ENCODE data around the gene RXFP3. TPM values are rescaled to one million over a fixed set of nuclear protein-coding genes. Genes with fewer than 3 reads are reported as not detected.

The RXFP3 gene, protein sequence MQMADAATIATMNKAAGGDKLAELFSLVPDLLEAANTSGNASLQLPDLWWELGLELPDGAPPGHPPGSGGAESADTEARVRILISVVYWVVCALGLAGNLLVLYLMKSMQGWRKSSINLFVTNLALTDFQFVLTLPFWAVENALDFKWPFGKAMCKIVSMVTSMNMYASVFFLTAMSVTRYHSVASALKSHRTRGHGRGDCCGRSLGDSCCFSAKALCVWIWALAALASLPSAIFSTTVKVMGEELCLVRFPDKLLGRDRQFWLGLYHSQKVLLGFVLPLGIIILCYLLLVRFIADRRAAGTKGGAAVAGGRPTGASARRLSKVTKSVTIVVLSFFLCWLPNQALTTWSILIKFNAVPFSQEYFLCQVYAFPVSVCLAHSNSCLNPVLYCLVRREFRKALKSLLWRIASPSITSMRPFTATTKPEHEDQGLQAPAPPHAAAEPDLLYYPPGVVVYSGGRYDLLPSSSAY
- total RNA-seq (2014; rRNA removed; shearing (Covaris generic)) (not detected in 2 replicates), polyA plus RNA-seq (2016; fragmentation: Nextera tagmentation; extraction: Ambion mirVana) (not detected in 2 replicates)

DNA sequence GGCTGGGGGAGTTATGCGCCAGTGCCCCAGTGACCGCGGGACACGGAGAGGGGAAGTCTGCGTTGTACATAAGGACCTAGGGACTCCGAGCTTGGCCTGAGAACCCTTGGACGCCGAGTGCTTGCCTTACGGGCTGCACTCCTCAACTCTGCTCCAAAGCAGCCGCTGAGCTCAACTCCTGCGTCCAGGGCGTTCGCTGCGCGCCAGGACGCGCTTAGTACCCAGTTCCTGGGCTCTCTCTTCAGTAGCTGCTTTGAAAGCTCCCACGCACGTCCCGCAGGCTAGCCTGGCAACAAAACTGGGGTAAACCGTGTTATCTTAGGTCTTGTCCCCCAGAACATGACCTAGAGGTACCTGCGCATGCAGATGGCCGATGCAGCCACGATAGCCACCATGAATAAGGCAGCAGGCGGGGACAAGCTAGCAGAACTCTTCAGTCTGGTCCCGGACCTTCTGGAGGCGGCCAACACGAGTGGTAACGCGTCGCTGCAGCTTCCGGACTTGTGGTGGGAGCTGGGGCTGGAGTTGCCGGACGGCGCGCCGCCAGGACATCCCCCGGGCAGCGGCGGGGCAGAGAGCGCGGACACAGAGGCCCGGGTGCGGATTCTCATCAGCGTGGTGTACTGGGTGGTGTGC lies at the start of gene RXFP3:
RXFP3 (plus strand) TSS at position 6 of the 636 bp plus-strand sequence; CDS start at position 361, 355 bp downstream.
- no peak for TF ChIP-seq EZH2phosphoT487 (IDR thresholded peaks at IDR 0.05; ENCODE audit: insufficient read depth, low read depth)
- no peak for TF ChIP-seq EZH2 (IDR thresholded peaks at IDR 0.05; ENCODE audit: insufficient read depth, poor library complexity, severe bottlenecking)
- peak within 1 kb of the TSS; percentile 75 for H3K4me3 ChIP-seq
- peaks cover 51% of the 10 kb centered on the region for H3K27me3 ChIP-seq (replicated peaks; ENCODE audit: insufficient read depth)
- peak within 1 kb of the TSS; percentile 95 for H3K4me2 ChIP-seq (ENCODE audit: unreplicated experiment)
- no peaks in the 10 kb centered on the region for H3K36me3 ChIP-seq (ENCODE audit: low read depth)
- 15 to 18% methylated on average over 45 of the region's 45 CpGs for WGBS, 2 experiments (ENCODE audit: low coverage in 1 of 2, low lambda C conversion rate in 2 of 2, missing lambda C conversion rate in 2 of 2)
- no peaks in the 10 kb centered on the region for H3F3A ChIP-seq (ENCODE audit: insufficient read depth)
- peaks cover 7% of the 10 kb centered on the region for H3K4me1 ChIP-seq (ENCODE audit: insufficient read depth)
- peak within 1 kb of the TSS; percentile 66 for H2AFZ ChIP-seq
- in situ Hi-C loops (cut with MboI), result no loop called here
- no peaks in the 10 kb centered on the region for H4K20me1 ChIP-seq (ENCODE audit: insufficient read depth)
- H3K9ac ChIP-seq, result no peak within 1 kb of the TSS
- no peak within 1 kb of the TSS for H3K27ac ChIP-seq
- H3K9me3 ChIP-seq (ENCODE audit: low read depth), result no peaks in the 10 kb centered on the region
- no peaks in the 10 kb centered on the region for H3K79me2 ChIP-seq (ENCODE audit: insufficient read depth)
- no peaks in the 10 kb centered on the region for H3K9me2 ChIP-seq (ENCODE audit: insufficient read depth)
- peak; percentile 49 for DNase-seq

DNA sequence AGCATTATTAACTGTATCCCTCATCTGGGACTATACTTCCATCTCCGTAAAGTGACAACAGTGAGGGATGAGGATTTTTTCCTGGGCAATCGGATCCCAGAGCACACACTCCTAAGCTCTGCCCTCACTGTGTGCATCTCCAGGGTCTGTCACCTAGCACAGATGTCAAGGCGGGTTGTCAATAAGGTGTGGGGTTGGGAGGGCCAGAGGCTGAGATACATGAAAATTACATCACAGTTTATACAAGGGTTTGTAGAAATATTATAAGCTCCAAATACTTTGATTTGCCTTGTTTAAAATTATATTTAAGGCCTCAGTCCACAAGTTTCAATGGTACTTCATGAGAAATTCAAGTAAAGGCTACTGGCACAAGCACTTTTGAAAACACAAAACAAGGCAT lies 48.9 kb upstream of the RXFP3 start:
- H3K9ac ChIP-seq, result no peak overlapping the region
- H3K9me3 ChIP-seq (ENCODE audit: low read depth), result no peaks in the 10 kb centered on the region
- no peak overlapping the region for H2AFZ ChIP-seq
- H3K9me2 ChIP-seq (ENCODE audit: insufficient read depth), result no peaks in the 10 kb centered on the region
- in situ Hi-C loops (cut with MboI), result no loop called here
- H3K4me2 ChIP-seq (ENCODE audit: unreplicated experiment), result no peak overlapping the region
- DNase-seq, result no peak
- H3K4me3 ChIP-seq, result no peak overlapping the region
- peaks cover 68% of the 10 kb centered on the region for H3K79me2 ChIP-seq (ENCODE audit: insufficient read depth)
- H4K20me1 ChIP-seq (ENCODE audit: insufficient read depth), result no peaks in the 10 kb centered on the region
- H3F3A ChIP-seq (ENCODE audit: insufficient read depth), result peaks cover 15% of the 10 kb centered on the region; the same call in 1 of the 2 replicates
- H3K27me3 ChIP-seq (replicated peaks; ENCODE audit: insufficient read depth), result no peaks in the 10 kb centered on the region
- TF ChIP-seq EZH2 (IDR thresholded peaks at IDR 0.05; ENCODE audit: insufficient read depth, poor library complexity, severe bottlenecking), result no peak
- no peak for TF ChIP-seq EZH2phosphoT487 (IDR thresholded peaks at IDR 0.05; ENCODE audit: insufficient read depth, low read depth)
- 65 to 67% methylated on average over 3 of the region's 3 CpGs for WGBS, 2 experiments (ENCODE audit: low coverage in 1 of 2, low lambda C conversion rate in 2 of 2, missing lambda C conversion rate in 2 of 2)
- no peak overlapping the region for H3K27ac ChIP-seq
- no peaks in the 10 kb centered on the region for H3K36me3 ChIP-seq (ENCODE audit: low read depth)
- peaks cover 35% of the 10 kb centered on the region for H3K4me1 ChIP-seq (ENCODE audit: insufficient read depth)

DNA sequence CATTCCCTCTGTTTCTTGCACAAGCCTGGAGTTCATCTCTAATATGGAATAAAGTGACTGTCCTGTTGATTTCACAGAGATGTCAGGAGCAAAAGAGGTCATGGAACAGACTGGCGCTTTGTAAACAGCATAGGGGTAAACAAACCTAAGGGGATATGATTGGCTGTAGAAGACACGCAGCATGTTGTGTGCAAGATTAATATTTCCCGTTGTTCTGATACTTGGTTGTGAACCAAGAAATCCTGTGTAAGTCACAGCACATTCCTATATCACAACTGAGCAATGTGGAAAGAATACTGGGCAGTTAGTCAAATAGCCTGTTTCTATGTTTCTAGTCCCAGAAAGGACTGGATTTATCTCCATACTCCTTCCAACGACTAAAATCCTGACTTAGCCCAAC lies 47.6 kb upstream of the RXFP3 start:
- no peak overlapping the region for H3K4me3 ChIP-seq
- no peaks in the 10 kb centered on the region for H4K20me1 ChIP-seq (ENCODE audit: insufficient read depth)
- no peaks in the 10 kb centered on the region for H3K9me2 ChIP-seq (ENCODE audit: insufficient read depth)
- DNase-seq, result peak; percentile 62
- TF ChIP-seq EZH2phosphoT487 (IDR thresholded peaks at IDR 0.05; ENCODE audit: insufficient read depth, low read depth) (no peak), EZH2 (IDR thresholded peaks at IDR 0.05; ENCODE audit: insufficient read depth, poor library complexity, severe bottlenecking) (no peak)
- H3K4me1 ChIP-seq (ENCODE audit: insufficient read depth), result peaks cover 43% of the 10 kb centered on the region
- H3K27ac ChIP-seq, result no peak overlapping the region
- WGBS, 2 experiments (ENCODE audit: low coverage in 1 of 2, low lambda C conversion rate in 2 of 2, missing lambda C conversion rate in 2 of 2), result 55 to 56% methylated on average over 4 of the region's 4 CpGs
- no peaks in the 10 kb centered on the region for H3K27me3 ChIP-seq (replicated peaks; ENCODE audit: insufficient read depth)
- peaks cover 27% of the 10 kb centered on the region for H3F3A ChIP-seq (ENCODE audit: insufficient read depth)
- H3K9ac ChIP-seq, result no peak overlapping the region
- no peaks in the 10 kb centered on the region for H3K9me3 ChIP-seq (ENCODE audit: low read depth)
- no peak overlapping the region for H2AFZ ChIP-seq
- H3K79me2 ChIP-seq (ENCODE audit: insufficient read depth), result peaks cover 68% of the 10 kb centered on the region
- H3K4me2 ChIP-seq (ENCODE audit: unreplicated experiment), result peak overlapping the region; percentile 16
- in situ Hi-C loops (cut with MboI), result no loop called here
- H3K36me3 ChIP-seq (ENCODE audit: low read depth), result no peaks in the 10 kb centered on the region

DNA sequence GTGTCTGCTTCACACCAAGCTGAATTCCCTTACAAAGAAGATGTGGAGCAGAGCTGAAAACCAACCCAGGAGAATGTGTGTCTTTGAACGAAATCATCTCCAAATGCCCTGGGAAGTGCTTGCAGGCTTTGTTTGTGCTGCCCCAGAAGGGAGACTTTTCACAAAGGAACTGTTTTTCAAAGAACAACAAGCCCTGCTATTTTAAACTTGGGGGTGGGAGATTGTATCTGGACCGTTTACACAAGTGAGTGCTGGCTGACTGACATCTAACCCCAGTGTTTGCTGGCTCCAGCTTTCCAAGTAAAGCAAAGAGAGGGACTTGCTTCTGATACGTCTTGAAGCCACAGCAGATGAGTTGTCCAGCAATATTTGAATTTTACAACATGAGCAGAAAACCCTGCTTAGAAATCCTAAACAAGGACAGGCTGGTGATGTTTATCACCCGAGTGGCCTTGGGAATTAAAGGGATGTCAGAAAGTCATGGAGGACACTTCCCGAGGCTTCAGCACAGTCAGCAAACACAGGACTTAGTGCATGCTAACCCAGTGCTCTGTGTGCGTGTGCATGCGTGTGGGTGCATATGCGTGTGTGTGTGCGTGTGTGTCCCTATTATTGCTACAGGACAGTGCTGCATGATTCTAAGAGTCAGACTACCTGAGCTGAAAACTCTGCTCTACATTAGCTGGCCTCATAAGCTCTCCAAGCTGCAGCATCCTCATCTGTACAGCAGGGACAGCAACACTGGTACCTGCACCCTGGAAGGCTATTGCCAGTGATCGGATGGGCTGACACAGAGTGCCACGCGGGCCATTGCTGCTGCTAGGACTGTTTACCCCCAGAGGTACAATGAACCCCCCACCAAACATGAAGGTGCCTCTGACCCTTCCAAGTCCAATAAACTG lies 45.8 kb upstream of the RXFP3 start:
- peak overlapping the region; percentile 77 for H3K9ac ChIP-seq
- H3K36me3 ChIP-seq (ENCODE audit: low read depth), result no peaks in the 10 kb centered on the region
- peak; percentile 67 for DNase-seq
- peaks cover 53% of the 10 kb centered on the region for H3K79me2 ChIP-seq (ENCODE audit: insufficient read depth)
- WGBS, 2 experiments (ENCODE audit: low coverage in 1 of 2, low lambda C conversion rate in 2 of 2, missing lambda C conversion rate in 2 of 2), result 41 to 48% methylated on average over 12 of the region's 12 CpGs
- peak overlapping the region; percentile 98 for H3K4me2 ChIP-seq (ENCODE audit: unreplicated experiment)
- no peaks in the 10 kb centered on the region for H3K9me2 ChIP-seq (ENCODE audit: insufficient read depth)
- peak overlapping the region; percentile 81 for H2AFZ ChIP-seq
- H3K4me1 ChIP-seq (ENCODE audit: insufficient read depth), result peaks cover 56% of the 10 kb centered on the region
- H3K27me3 ChIP-seq (replicated peaks; ENCODE audit: insufficient read depth), result no peaks in the 10 kb centered on the region
- peak overlapping the region; percentile 83 for H3K4me3 ChIP-seq
- H3K27ac ChIP-seq, result peak overlapping the region; percentile 38; the same call in 1 of the 2 replicates
- H4K20me1 ChIP-seq (ENCODE audit: insufficient read depth), result no peaks in the 10 kb centered on the region
- in situ Hi-C loops (cut with MboI), result no loop called here
- peaks cover 42% of the 10 kb centered on the region for H3F3A ChIP-seq (ENCODE audit: insufficient read depth)
- H3K9me3 ChIP-seq (ENCODE audit: low read depth), result no peaks in the 10 kb centered on the region
- no peak for TF ChIP-seq EZH2 (IDR thresholded peaks at IDR 0.05; ENCODE audit: insufficient read depth, poor library complexity, severe bottlenecking)
- TF ChIP-seq EZH2phosphoT487 (IDR thresholded peaks at IDR 0.05; ENCODE audit: insufficient read depth, low read depth), result no peak

Measured in GM23248 (cell line).